Middle frontal gyrus (tissue), 1 donor: Measurements from ENCODE around the gene PSMC5.
"Not testable (repeated sequence)": the region's sequence is repeated elsewhere in the genome, so short reads cannot be mapped to it uniquely, and the experiment has no call there.

ENCODE experiments used
- DNase-seq: peaks from one replicate; pipeline ENCODE4 v3.0.0-alpha.2; 2015; ENCODE audit warnings: low spot score; ENCODE audit errors: extremely low spot score

The PSMC5 gene

GRCh38 chr17:63870292-63870665 lies 43.0 kb downstream of the PSMC5 start:
- not testable (repeated sequence) for DNase-seq

- DNase-seq, result not testable (repeated sequence)
These were observed 44.6 kb downstream of the PSMC5 start for GRCh38 chr17:63871646-63872365.

GRCh38 chr17:63873577-63873976 lies 46.3 kb downstream of the PSMC5 start, which contains the start of gene CSH2:
CSH2 (minus strand) TSS chr17:63873677; CDS start chr17:63873614, 63 bp downstream.
- not testable (repeated sequence) for DNase-seq

GRCh38 chr17:63874061-63874626 lies 46.9 kb downstream of the PSMC5 start:
- DNase-seq, result not testable (repeated sequence)

GRCh38 chr17:63874693-63875092 lies 47.5 kb downstream of the PSMC5 start:
- DNase-seq, result not testable (repeated sequence)

GRCh38 chr17:63878413-63878812 lies 51.2 kb downstream of the PSMC5 start:
- DNase-seq, result not testable (repeated sequence)

- DNase-seq, result no peak
These were observed 53.5 kb downstream of the PSMC5 start for GRCh38 chr17:63880706-63881105.

- DNase-seq, result not testable (repeated sequence)
These were observed 54.1 kb downstream of the PSMC5 start for GRCh38 chr17:63881337-63881736.
